Measurements from ENCODE around the gene MACROD2. TPM values are rescaled to one million over a fixed set of nuclear protein-coding genes. Genes with fewer than 3 reads are reported as not detected.

The MACROD2 gene
- total RNA-seq, 1 experiment from 2014 or later = 3.7 TPM

GRCh38 chr20:15507151-15507550 lies 1511.8 kb downstream of the MACROD2 start:
- no peak overlapping the region for H2AFZ ChIP-seq (ENCODE audit: low read depth, low read length, poor library complexity, severe bottlenecking)
- H3K27ac ChIP-seq (ENCODE audit: low read depth, low read length) = no peak overlapping the region
- ChIA-PET CTCF (no interaction called here), POLR2A (no interaction called here), RAD21 (ENCODE audit: low non-redundant PET in 1 of 2, low total read pairs in 2 of 2, uncharacterized antibody in 2 of 2, unreplicated experiment in 2 of 2) (no interaction called here)
- no TSS peak for BruUV-seq (replicated peaks)
- no peaks in the 10 kb centered on the region for H3K4me1 ChIP-seq (ENCODE audit: control insufficient read depth in 1 of 2, insufficient read depth in 2 of 2, low read length in 2 of 2)
- no peaks in the 10 kb centered on the region for H3K79me2 ChIP-seq (ENCODE audit: insufficient read depth, low read length)
- H3K4me3 ChIP-seq (replicated peaks in 1 of 2; ENCODE audit: low read depth in 1 of 2, low read length in 2 of 2) = no peak overlapping the region
- H4K20me1 ChIP-seq (ENCODE audit: insufficient read depth) = no peaks in the 10 kb centered on the region
- TF ChIP-seq SRF (IDR thresholded peaks at IDR 0.05; ENCODE audit: low read depth) (no peak), EGR1 (IDR thresholded peaks at IDR 0.05; ENCODE audit: low read depth) (no peak), ZBTB33 (IDR thresholded peaks at IDR 0.05; ENCODE audit: extremely low read depth, insufficient replicate concordance, low read length) (no peak), MAX (IDR thresholded peaks at IDR 0.05) (no peak), EZH2 (IDR thresholded peaks at IDR 0.05) (no peak), POLR2A (IDR thresholded peaks at IDR 0.05; ENCODE audit: borderline replicate concordance, extremely low read depth, insufficient read depth, insufficient read length) (no peak), RAD21 (IDR thresholded peaks at IDR 0.05; ENCODE audit: low read depth) (no peak), CBX3 (IDR thresholded peaks at IDR 0.05; ENCODE audit: low read depth) (no peak), ZNF274 (IDR thresholded peaks at IDR 0.05; ENCODE audit: low read depth, low read length) (no peak), CEBPB (IDR thresholded peaks at IDR 0.05; ENCODE audit: low read depth) (no peak), ELF1 (IDR thresholded peaks at IDR 0.05; ENCODE audit: borderline replicate concordance, low read depth) (no peak), SIN3A (IDR thresholded peaks at IDR 0.05; ENCODE audit: low read depth) (no peak), ZFX (IDR thresholded peaks at IDR 0.05) (no peak), REST (IDR thresholded peaks at IDR 0.05; ENCODE audit: low read depth) (no peak), CTCF (IDR thresholded peaks at IDR 0.05 in 2 of 3, conservative IDR thresholded peaks at IDR 0.05 in 1 of 3; ENCODE audit: borderline replicate concordance in 1 of 3, insufficient read depth in 1 of 3, low read depth in 2 of 3, low read length in 2 of 3) (no peak)
- DNase-seq (ENCODE audit: low read depth, low spot score) = no peak
- H3K9me2 ChIP-seq (ENCODE audit: insufficient read depth) = no peaks in the 10 kb centered on the region
- no peak overlapping the region for H3K4me2 ChIP-seq (ENCODE audit: low read length)
- no peak for ATAC-seq
- no peak overlapping the region for H3K9ac ChIP-seq (ENCODE audit: low read length)
- no peaks in the 10 kb centered on the region for H3K27me3 ChIP-seq (ENCODE audit: insufficient read depth, low read length)
- no peaks in the 10 kb centered on the region for H3K36me3 ChIP-seq (ENCODE audit: control insufficient read depth in 1 of 2, insufficient read depth in 2 of 2, low read length in 2 of 2)
- intact Hi-C loops (cut with micrococcal nuclease) = no loop called here
- peaks cover 6 to 17% of the 10 kb centered on the region in 2 experiments; a peak in 2 of 4 replicates for H3K9me3 ChIP-seq (ENCODE audit: control insufficient read depth in 1 of 2, insufficient read depth in 1 of 2, low read depth in 1 of 2, low read length in 2 of 2)

Data from HCT116 (cell line).